Left ventricle myocardium inferior (tissue), 1 donor: Measurements from ENCODE around the gene HEATR9. TPM values are rescaled to one million over a fixed set of nuclear protein-coding genes. Genes with fewer than 3 reads are reported as not detected.
"Not testable (repeated sequence)": the region's sequence is repeated elsewhere in the genome, so short reads cannot be mapped to it uniquely, and the experiment has no call there.

Experiments used
- DNase-seq: peaks from one replicate; pipeline ENCODE4 v3.0.0-alpha.2; 2020
- H3K27ac ChIP-seq: fragments of 200-600 bp; replicated peaks from 2 replicates; pipeline ENCODE4 v1.8.0; 2021
- H3K27me3 ChIP-seq: fragments of 200-600 bp; 2 replicates; pipeline ENCODE4 v1.8.0; 2021; ENCODE audit warnings: low read depth
- H3K36me3 ChIP-seq: fragments of 200-600 bp; 2 replicates; pipeline ENCODE4 v1.8.0; 2021
- H3K4me1 ChIP-seq: fragments of 200-600 bp; 2 replicates; pipeline ENCODE4 v1.8.0; 2021
- H3K4me3 ChIP-seq: fragments of 200-600 bp; 2 replicates; pipeline ENCODE4 v1.8.0; 2021; ENCODE audit warnings: mild to moderate bottlenecking, moderate library complexity
- H3K9me3 ChIP-seq: fragments of 200-600 bp; replicated peaks from 2 replicates; pipeline ENCODE4 v1.8.0; 2021
- CTCF ChIP-seq: fragments of 200-600 bp; IDR thresholded peaks from 2 replicates; pipeline ENCODE4 v1.8.0; 2021; ENCODE audit warnings: antibody characterized with exemption, mild to moderate bottlenecking, borderline replicate concordance
- intact Hi-C: fragments of 100-400 bp; cut with micrococcal nuclease; formaldehyde crosslinking; loops from one replicate; pipeline ENCODE4 v1.11.0; 2022
- total RNA-seq: library from RNA; stranded (reverse); fragmentation: NEBNext Ultra II Directional; extraction: Animal tissue kit (Norgen Biotek cat#: 25700); gene quantifications from one replicate; pipeline ENCODE4 v1.2.1, GENCODE V29; 2021
- donor health status: DM: no; HTN: yes; CAD: no; lungs with severe emphysema.

The HEATR9 gene
- total RNA-seq, 1 donor from 2014 or later, result not detected

DNA sequence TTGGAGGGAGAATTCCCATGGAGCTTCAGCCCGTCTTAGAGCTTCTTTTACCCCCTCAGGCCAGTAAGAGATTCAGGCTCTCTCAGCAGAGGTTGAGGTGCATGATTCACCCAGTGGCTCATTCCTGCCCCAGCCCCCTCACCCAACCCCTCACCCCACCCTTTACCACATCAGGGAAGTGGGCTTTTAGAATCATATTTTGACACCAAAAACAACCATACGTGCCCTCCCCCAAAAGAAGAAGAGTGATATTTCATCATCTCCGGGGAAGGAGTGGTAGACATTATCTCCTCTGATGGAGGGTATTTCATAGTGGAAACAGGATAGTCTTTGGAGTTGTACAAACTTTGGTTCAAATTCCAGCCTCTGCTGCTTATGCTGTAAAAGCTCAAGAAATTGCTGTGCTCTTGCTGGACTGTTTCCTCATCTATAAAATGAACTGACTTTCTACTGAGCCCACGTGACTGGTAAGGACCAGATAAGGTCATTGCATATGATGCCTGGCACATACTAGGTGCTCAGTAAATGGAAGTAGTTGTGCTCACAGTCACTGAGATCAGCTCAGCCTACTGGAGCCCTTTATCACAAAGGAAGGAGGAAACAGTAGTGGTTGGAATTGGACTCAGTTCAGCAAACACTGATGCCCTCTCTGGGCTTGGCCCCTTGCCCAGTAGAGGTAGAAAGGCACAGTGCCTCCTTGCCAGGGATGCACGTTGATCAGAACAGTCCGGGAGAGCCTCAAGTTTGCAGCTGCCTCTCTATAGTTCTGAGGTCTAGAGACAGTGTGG lies 29.8 kb upstream of the HEATR9 start:
- DNase-seq, result peak; percentile 28
- Histone ChIP-seq H3K4me3 (no peak overlapping the region), H3K27me3 (peaks cover 30% of the 10 kb centered on the region), H3K27ac (no peak overlapping the region), H3K36me3 (no peaks in the 10 kb centered on the region), H3K9me3 (no peaks in the 10 kb centered on the region), H3K4me1 (no peaks in the 10 kb centered on the region)
- TF ChIP-seq CTCF, result no peak
- intact Hi-C loops, result no loop called here

- H3K27ac ChIP-seq, H3K4me1 ChIP-seq, H3K9me3 ChIP-seq, DNase-seq, H3K4me3 ChIP-seq, intact Hi-C loops, H3K36me3 ChIP-seq: not testable (repeated sequence)
- H3K27me3 ChIP-seq, result peaks cover 29% of the 10 kb centered on the region
These were observed 29.1 kb upstream of the HEATR9 start for GRCh38 chr17:35897772-35898171.

DNA sequence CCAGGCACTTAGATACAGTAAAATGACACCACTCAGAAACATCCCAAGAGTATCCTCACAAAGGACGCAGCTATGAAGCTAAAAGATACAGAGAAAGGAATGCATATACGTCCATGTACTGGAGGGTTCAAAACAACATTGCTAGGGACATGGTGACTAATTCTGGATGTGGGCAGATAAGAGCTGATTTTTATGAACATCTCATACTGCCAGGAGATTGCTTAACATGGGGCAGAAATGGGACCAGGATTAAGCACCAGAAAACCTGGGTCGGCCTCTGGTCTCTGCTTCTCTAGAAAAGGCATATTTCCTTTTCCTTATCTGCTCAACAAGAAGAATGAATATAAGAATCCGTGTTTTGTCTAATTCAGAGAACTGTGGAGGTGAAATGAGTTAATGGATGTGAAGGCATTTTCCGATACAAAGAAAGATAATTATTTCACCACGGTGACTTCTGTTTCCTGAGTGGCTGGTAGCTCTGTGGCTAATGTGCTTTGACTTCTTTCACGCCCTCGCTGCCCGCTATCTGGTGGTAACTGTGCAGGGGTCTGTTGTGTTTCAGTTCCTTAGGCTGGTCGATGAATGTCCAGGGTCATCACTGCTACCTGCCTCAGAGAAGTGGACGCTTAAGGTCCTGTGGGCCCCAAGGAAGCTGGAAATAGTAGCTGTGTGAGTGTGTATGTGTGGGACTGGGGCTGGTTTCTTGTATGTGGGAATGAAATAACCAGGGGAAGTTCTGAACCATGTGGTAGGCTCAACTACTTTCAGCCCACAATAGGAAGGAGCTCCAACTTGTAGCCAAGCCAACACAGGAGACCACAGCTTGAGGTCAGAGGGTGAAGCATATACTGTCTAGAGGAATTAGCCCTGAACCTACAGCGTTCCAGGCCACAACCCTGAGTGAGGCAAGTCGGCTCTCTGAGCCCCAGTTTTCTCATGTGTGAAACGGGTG lies 27.2 kb upstream of the HEATR9 start:
- Histone ChIP-seq H3K9me3 (no peaks in the 10 kb centered on the region), H3K36me3 (no peaks in the 10 kb centered on the region), H3K4me3 (no peak overlapping the region), H3K27ac (no peak overlapping the region), H3K27me3 (peaks cover 12% of the 10 kb centered on the region), H3K4me1 (no peaks in the 10 kb centered on the region)
- DNase-seq, result no peak
- no peak for TF ChIP-seq CTCF
- intact Hi-C loops, result no loop called here

- no peak for TF ChIP-seq CTCF
- intact Hi-C loops, result no loop called here
- Histone ChIP-seq H3K4me1 (no peaks in the 10 kb centered on the region), H3K27ac (no peak overlapping the region), H3K9me3 (no peaks in the 10 kb centered on the region), H3K36me3 (no peaks in the 10 kb centered on the region), H3K4me3 (no peak overlapping the region), H3K27me3 (peaks cover 8% of the 10 kb centered on the region)
- no peak for DNase-seq
These were observed 25.5 kb upstream of the HEATR9 start for GRCh38 chr17:35894206-35894605.

- intact Hi-C loops, result no loop called here
- no peak for TF ChIP-seq CTCF
- Histone ChIP-seq H3K9me3 (no peaks in the 10 kb centered on the region), H3K27me3 (peaks cover 8% of the 10 kb centered on the region), H3K4me3 (no peak overlapping the region), H3K36me3 (no peaks in the 10 kb centered on the region), H3K4me1 (no peaks in the 10 kb centered on the region), H3K27ac (no peak overlapping the region)
- no peak for DNase-seq
These were observed 25.1 kb upstream of the HEATR9 start for GRCh38 chr17:35893751-35894150.
